ENCODE results near the gene GRAP2.
A peak's percentile ranks its signal among the peaks of the same experiment; 100 is the strongest.

The GRAP2 gene

DNA sequence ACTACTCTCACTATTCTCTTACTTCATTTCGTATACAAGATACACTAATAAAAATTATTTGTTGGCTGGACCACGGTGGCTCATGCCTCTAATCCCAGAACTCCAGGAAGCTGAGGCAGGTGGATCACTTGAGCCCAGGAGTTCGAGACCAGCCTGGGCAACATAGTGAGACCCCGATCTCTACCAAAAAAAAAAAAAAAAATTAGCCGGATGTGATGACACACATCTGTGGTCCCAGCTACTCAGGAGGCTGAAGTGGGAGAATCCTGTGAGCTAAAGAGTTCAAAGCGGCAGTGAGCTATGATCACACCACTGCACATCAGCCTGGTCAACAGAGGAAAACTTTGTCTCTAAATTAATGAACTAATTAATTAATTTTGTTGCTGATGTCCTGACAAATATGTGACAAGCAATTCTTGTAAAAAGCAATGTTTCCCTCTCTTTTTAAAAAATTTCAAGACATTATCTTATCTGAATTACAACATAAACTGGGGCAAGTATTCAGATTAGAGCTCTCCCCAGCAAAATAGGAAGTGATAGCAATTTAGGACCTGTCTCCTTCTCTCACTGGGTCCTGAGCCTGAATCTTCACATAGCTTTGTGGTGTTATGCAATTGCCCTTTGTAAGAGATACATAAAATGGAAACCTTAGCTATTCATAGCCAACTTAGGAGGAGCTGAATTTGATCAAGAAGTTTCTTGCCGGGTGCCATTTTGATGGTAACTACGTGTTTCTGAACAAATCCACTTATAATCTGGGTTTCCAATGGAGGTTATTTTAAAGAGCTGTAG, 41.8 kb downstream of the GRAP2 start:
- no peaks in the 10 kb centered on the region; the same call in 1 of the 2 replicates for H3K4me1 ChIP-seq
- no peak for DNase-seq
- TF ChIP-seq, protein P1, sequence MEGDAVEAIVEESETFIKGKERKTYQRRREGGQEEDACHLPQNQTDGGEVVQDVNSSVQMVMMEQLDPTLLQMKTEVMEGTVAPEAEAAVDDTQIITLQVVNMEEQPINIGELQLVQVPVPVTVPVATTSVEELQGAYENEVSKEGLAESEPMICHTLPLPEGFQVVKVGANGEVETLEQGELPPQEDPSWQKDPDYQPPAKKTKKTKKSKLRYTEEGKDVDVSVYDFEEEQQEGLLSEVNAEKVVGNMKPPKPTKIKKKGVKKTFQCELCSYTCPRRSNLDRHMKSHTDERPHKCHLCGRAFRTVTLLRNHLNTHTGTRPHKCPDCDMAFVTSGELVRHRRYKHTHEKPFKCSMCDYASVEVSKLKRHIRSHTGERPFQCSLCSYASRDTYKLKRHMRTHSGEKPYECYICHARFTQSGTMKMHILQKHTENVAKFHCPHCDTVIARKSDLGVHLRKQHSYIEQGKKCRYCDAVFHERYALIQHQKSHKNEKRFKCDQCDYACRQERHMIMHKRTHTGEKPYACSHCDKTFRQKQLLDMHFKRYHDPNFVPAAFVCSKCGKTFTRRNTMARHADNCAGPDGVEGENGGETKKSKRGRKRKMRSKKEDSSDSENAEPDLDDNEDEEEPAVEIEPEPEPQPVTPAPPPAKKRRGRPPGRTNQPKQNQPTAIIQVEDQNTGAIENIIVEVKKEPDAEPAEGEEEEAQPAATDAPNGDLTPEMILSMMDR (IDR thresholded peaks at IDR 0.05; ENCODE audit: low read depth, low read length), result no peak
- H3K9me3 ChIP-seq, result no peaks in the 10 kb centered on the region
- no peak overlapping the region for H3K4me3 ChIP-seq (ENCODE audit: low read depth, low read length)
- H3K27me3 ChIP-seq, result peaks cover under 1% of the 10 kb centered on the region; the same call in 1 of the 2 replicates
- no peaks in the 10 kb centered on the region for H3K36me3 ChIP-seq

DNA sequence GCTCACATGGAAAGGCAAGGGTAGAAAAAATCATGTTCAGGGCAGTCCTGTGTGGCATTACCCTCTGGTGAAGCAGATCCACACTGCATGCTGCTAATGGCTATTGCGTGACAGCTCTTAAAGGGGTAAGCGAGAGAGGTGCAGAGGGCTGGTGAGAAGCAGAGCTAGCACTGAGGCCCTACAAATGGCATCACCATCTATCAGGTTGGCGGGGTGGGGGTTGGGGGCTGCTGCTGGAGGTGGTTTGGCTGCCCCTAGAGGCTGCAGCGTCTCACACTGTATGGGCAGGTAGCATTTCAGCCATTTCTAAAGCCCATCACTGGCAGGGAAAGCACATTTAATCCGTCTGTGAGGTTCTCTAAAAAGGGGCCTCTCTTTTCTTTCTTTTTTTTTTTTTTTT, 42.5 kb downstream of the GRAP2 start:
- H3K36me3 ChIP-seq, result no peaks in the 10 kb centered on the region
- peak; percentile 30 for DNase-seq
- TF ChIP-seq, protein P1 (IDR thresholded peaks at IDR 0.05; ENCODE audit: low read depth, low read length), result peak; percentile 29; the same call in 1 of the 2 replicates
- no peak overlapping the region for H3K4me3 ChIP-seq (ENCODE audit: low read depth, low read length)
- no peaks in the 10 kb centered on the region for H3K9me3 ChIP-seq
- no peaks in the 10 kb centered on the region; the same call in 1 of the 2 replicates for H3K27me3 ChIP-seq
- no peaks in the 10 kb centered on the region; the same call in 1 of the 2 replicates for H3K4me1 ChIP-seq

DNA sequence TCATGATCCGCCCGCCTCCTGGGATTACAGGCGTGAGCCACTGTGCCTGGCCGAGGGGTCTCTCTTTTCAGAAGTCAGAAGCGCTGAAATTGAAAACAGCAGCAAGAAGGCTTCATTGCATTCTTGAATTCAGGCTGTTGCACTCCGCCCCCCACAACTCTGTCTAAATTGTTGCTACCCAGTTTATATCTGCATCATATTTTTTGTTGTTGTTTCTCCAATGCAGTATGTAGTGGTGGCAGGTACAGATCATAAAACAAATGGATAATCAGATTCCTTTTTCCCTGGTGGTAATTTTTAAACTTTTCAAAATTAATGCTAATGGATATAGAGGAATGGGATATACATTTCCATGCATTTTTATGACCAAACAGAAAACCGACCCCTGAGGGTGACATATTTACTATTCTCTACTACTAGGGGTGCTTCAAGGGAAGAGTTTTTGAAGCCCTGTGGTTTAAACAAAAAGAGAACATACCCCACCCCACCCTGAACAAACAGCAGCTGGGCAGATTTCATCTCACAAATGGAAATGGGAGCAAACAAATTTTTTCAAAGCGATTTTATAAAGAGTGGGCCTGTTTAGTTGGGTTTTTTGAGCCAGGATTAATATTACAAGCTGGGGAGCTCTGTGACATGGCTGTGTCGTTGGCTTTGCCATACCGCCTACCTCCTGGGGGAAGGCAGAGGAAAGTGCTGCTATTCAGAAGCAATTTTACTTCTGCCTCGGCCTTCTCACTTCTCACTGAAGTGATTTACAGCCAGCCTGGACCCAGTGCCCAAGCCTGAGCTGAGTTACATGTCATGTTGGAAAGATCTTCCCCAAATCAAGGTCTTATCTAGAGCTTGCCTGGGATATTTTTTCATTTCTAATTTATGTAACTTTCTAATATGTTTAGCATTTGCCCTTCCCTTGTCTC, 43.3 kb downstream of the GRAP2 start:
- Histone ChIP-seq H3K27me3 (no peaks in the 10 kb centered on the region; the same call in 1 of the 2 replicates), H3K4me1 (no peaks in the 10 kb centered on the region; the same call in 1 of the 2 replicates), H3K4me3 (ENCODE audit: low read depth, low read length) (no peak overlapping the region), H3K36me3 (no peaks in the 10 kb centered on the region), H3K9me3 (no peaks in the 10 kb centered on the region)
- no peak for DNase-seq
- TF ChIP-seq, protein P1 (IDR thresholded peaks at IDR 0.05; ENCODE audit: low read depth, low read length), result no peak

DNA sequence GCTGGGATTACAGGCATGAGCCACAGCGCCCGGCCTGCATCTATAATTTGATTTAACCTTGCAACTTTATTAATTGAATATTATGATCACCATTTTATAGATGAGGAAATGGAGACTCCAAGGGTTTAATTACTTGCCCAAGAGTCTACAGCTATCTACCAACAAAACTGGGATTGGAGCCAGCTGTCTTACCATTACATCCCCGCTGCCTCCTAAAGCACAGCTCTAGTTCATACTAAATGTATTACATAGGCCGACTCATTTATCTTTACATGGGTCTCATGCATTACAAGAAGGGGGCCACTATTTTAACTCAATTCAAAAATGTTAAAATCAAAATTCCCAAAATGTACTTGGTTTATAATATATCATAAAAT, 45.2 kb downstream of the GRAP2 start:
- DNase-seq, result no peak
- Histone ChIP-seq H3K36me3 (no peaks in the 10 kb centered on the region), H3K4me3 (ENCODE audit: low read depth, low read length) (no peak overlapping the region), H3K4me1 (no peaks in the 10 kb centered on the region; the same call in 1 of the 2 replicates), H3K27me3 (no peaks in the 10 kb centered on the region; the same call in 1 of the 2 replicates), H3K9me3 (no peaks in the 10 kb centered on the region)
- TF ChIP-seq, protein P1 (IDR thresholded peaks at IDR 0.05; ENCODE audit: low read depth, low read length), result no peak

DNA sequence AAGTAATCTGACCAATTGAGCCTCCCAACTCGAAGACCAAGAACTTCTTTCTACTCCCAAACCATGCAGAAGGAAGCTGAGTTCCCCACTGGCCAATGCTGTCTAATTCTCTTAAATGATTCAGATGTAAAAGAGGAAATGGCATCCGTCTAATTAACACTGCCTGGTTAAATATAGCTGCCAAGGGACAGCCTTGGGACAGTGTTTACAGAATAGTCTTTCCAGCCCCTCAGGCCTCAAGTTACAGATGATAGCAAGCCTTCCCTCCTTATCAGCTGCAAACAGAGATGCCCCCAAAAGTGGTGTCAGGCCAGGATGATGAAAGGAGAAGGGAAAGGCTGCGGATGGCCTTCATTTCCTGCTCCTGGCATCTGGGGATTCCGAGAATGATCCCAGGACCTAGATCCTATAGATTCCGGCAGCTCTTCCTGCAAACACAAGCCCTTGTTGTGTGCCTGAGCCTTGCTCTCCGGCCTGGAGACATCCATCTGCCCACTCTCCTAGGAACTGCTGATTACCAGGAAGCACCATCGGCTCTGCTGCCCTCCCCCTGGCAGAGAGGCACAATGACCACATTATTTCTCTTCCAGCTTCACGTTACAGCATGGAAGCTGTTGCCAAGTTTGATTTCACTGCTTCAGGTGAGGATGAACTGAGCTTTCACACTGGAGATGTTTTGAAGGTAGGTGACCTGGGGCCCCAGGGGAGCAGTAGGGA, 45.8 kb downstream of the GRAP2 start:
- Histone ChIP-seq H3K36me3 (no peaks in the 10 kb centered on the region), H3K9me3 (no peaks in the 10 kb centered on the region), H3K4me1 (no peaks in the 10 kb centered on the region; the same call in 1 of the 2 replicates), H3K4me3 (ENCODE audit: low read depth, low read length) (no peak overlapping the region), H3K27me3 (no peaks in the 10 kb centered on the region; the same call in 1 of the 2 replicates)
- DNase-seq, result no peak
- TF ChIP-seq, protein P1 (IDR thresholded peaks at IDR 0.05; ENCODE audit: low read depth, low read length), result no peak
